ENCODE results near the gene PRR13.

Gene PRR13

DNA sequence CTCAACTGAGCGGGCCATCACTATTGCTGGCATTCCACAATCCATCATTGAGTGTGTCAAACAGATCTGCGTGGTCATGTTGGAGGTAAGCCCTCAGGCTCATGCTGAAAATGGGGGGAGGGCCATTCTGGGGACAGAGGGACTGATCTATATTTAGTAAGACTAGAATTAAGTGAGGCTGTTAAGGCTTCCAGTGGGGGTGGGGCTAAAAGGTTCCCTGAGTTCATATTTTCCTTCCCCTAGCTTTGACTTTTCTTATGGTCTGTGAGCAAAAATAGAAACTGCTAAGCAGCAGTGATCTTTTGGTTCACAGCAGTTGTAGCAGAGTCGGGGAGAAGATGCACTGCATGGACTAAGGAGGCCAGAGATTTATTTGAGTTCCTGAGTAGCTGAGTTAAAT, 19.5 kb downstream of the PRR13 start:
- TF ChIP-seq, protein P1, sequence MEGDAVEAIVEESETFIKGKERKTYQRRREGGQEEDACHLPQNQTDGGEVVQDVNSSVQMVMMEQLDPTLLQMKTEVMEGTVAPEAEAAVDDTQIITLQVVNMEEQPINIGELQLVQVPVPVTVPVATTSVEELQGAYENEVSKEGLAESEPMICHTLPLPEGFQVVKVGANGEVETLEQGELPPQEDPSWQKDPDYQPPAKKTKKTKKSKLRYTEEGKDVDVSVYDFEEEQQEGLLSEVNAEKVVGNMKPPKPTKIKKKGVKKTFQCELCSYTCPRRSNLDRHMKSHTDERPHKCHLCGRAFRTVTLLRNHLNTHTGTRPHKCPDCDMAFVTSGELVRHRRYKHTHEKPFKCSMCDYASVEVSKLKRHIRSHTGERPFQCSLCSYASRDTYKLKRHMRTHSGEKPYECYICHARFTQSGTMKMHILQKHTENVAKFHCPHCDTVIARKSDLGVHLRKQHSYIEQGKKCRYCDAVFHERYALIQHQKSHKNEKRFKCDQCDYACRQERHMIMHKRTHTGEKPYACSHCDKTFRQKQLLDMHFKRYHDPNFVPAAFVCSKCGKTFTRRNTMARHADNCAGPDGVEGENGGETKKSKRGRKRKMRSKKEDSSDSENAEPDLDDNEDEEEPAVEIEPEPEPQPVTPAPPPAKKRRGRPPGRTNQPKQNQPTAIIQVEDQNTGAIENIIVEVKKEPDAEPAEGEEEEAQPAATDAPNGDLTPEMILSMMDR (IDR thresholded peaks at IDR 0.05; ENCODE audit: low read depth, low read length) = no peak
- no peaks in the 10 kb centered on the region for H3K9me3 ChIP-seq
- H3K36me3 ChIP-seq = peaks cover 98% of the 10 kb centered on the region
- H3K27me3 ChIP-seq = 0 out of 2 replicates have a peak, but pooled peaks cover 2% of the 10 kb centered on the region
- H3K4me1 ChIP-seq = peaks cover 15% of the 10 kb centered on the region
- DNase-seq = no peak
- no peak overlapping the region for H3K4me3 ChIP-seq (ENCODE audit: low read depth, low read length)

- H3K36me3 ChIP-seq = peaks cover 98% of the 10 kb centered on the region
- peaks cover 9% of the 10 kb centered on the region for H3K4me1 ChIP-seq
- DNase-seq = no peak
- no peak overlapping the region for H3K4me3 ChIP-seq (ENCODE audit: low read depth, low read length)
- TF ChIP-seq, protein P1 (IDR thresholded peaks at IDR 0.05; ENCODE audit: low read depth, low read length) = no peak
- 0 out of 2 replicates have a peak, but pooled peaks cover 2% of the 10 kb centered on the region for H3K27me3 ChIP-seq
- H3K9me3 ChIP-seq = no peaks in the 10 kb centered on the region
These were observed 20.1 kb downstream of the PRR13 start for GRCh38 chr12:53461591-53461990.

GRCh38 chr12:53462935-53463334, 21.4 kb downstream of the PRR13 start:
- Histone ChIP-seq H3K4me1 (peaks cover 8% of the 10 kb centered on the region; the same call in 1 of the 2 replicates), H3K9me3 (no peaks in the 10 kb centered on the region), H3K27me3 (0 out of 2 replicates have a peak, but pooled peaks cover 2% of the 10 kb centered on the region), H3K36me3 (peaks cover 98% of the 10 kb centered on the region), H3K4me3 (ENCODE audit: low read depth, low read length) (no peak overlapping the region)
- DNase-seq = no peak
- TF ChIP-seq, protein P1 (IDR thresholded peaks at IDR 0.05; ENCODE audit: low read depth, low read length) = no peak

GRCh38 chr12:53463802-53464560, 22.4 kb downstream of the PRR13 start:
- TF ChIP-seq, protein P1 (IDR thresholded peaks at IDR 0.05; ENCODE audit: low read depth, low read length) = no peak
- DNase-seq = no peak
- Histone ChIP-seq H3K9me3 (no peaks in the 10 kb centered on the region), H3K4me1 (peaks cover 8% of the 10 kb centered on the region; the same call in 1 of the 2 replicates), H3K36me3 (peaks cover 98% of the 10 kb centered on the region), H3K27me3 (0 out of 2 replicates have a peak, but pooled peaks cover 2% of the 10 kb centered on the region), H3K4me3 (ENCODE audit: low read depth, low read length) (no peak overlapping the region)

GRCh38 chr12:53464685-53465418, 23.3 kb downstream of the PRR13 start:
- no peaks in the 10 kb centered on the region for H3K9me3 ChIP-seq
- 0 out of 2 replicates have a peak, but pooled peaks cover 2% of the 10 kb centered on the region for H3K27me3 ChIP-seq
- peaks cover 98% of the 10 kb centered on the region for H3K36me3 ChIP-seq
- H3K4me3 ChIP-seq (ENCODE audit: low read depth, low read length) = no peak overlapping the region
- DNase-seq = no peak
- peaks cover 8% of the 10 kb centered on the region; the same call in 1 of the 2 replicates for H3K4me1 ChIP-seq
- TF ChIP-seq, protein P1 (IDR thresholded peaks at IDR 0.05; ENCODE audit: low read depth, low read length) = no peak

All from BE2C (cell line).